ENCODE measurements around the gene ASB15. TPM values are rescaled to one million over a fixed set of nuclear protein-coding genes. Genes with fewer than 3 reads are reported as not detected.

The ASB15 gene
- total RNA-seq, 4 donors from 2014 or later = not detected

GRCh38 chr7:123641901-123642300, 40.3 kb downstream of the ASB15 start:
- TF ChIP-seq CTCF (IDR thresholded peaks at IDR 0.05) = no peak
- no peak for TF ChIP-seq POLR2A (IDR thresholded peaks at IDR 0.05)
- Histone ChIP-seq H3K27me3 (no peaks in the 10 kb centered on the region), H3K4me1 (peaks cover 0 to 18% (median 5%) of the 10 kb centered on the region in 3 donors), H3K36me3 (no peaks in the 10 kb centered on the region), H3K4me3 (no peak overlapping the region), H3K27ac (no peak overlapping the region), H3K9me3 (no peaks in the 10 kb centered on the region)
- intact Hi-C loops (cut with DNase I) = no loop called here
- no peak for DNase-seq
- WGBS, 2 donors = 73 to 84% methylated on average over 5 of the region's 5 CpGs

GRCh38 chr7:123643495-123644441, 42.1 kb downstream of the ASB15 start:
- Histone ChIP-seq H3K36me3 (no peaks in the 10 kb centered on the region), H3K27ac (no peak overlapping the region), H3K9me3 (no peaks in the 10 kb centered on the region), H3K4me1 (peaks cover 0 to 18% (median 5%) of the 10 kb centered on the region in 3 donors), H3K4me3 (peak overlapping the region in 1 of 4 donors; percentile 34), H3K27me3 (no peaks in the 10 kb centered on the region)
- WGBS, 2 donors = 10 to 17% methylated on average over 6 of the region's 6 CpGs
- TF ChIP-seq CTCF (IDR thresholded peaks at IDR 0.05) (no peak), POLR2A (IDR thresholded peaks at IDR 0.05) (no peak)
- no peak for DNase-seq
- intact Hi-C loops (cut with DNase I) = no loop called here

- 64 to 76% methylated on average over 3 of the region's 3 CpGs for WGBS, 2 donors
- H3K4me3 ChIP-seq = no peak overlapping the region
- DNase-seq = no peak
- H3K9me3 ChIP-seq = no peaks in the 10 kb centered on the region
- intact Hi-C loops (cut with DNase I) = no loop called here
- no peaks in the 10 kb centered on the region for H3K36me3 ChIP-seq
- H3K27me3 ChIP-seq = peaks cover 0 to 2% (median 0%) of the 10 kb centered on the region in 4 donors
- H3K27ac ChIP-seq = no peak overlapping the region
- H3K4me1 ChIP-seq = peaks cover 0 to 18% (median 5%) of the 10 kb centered on the region in 3 donors
- TF ChIP-seq CTCF (IDR thresholded peaks at IDR 0.05) (no peak), POLR2A (IDR thresholded peaks at IDR 0.05) (no peak)
Observed at GRCh38 chr7:123645516-123645915, 43.9 kb downstream of the ASB15 start.

- intact Hi-C loops (cut with DNase I) = no loop called here
- TF ChIP-seq CTCF (IDR thresholded peaks at IDR 0.05) (no peak), POLR2A (IDR thresholded peaks at IDR 0.05) (no peak)
- Histone ChIP-seq H3K27ac (no peak overlapping the region), H3K27me3 (peaks cover 0 to 7% (median 0%) of the 10 kb centered on the region in 4 donors), H3K4me3 (no peak overlapping the region), H3K4me1 (peaks cover 0 to 18% (median 5%) of the 10 kb centered on the region in 3 donors), H3K9me3 (no peaks in the 10 kb centered on the region), H3K36me3 (no peaks in the 10 kb centered on the region)
- no peak for DNase-seq
- WGBS, 2 donors = 79 to 80% methylated on average over 4 to 7 of the region's 7 CpGs
Observed at GRCh38 chr7:123647106-123647730, 45.6 kb downstream of the ASB15 start.

GRCh38 chr7:123649964-123650363, 48.3 kb downstream of the ASB15 start:
- intact Hi-C loops (cut with DNase I) = no loop called here
- H3K9me3 ChIP-seq = no peaks in the 10 kb centered on the region
- peaks cover 0 to 7% (median 0%) of the 10 kb centered on the region in 4 donors for H3K27me3 ChIP-seq
- H3K4me3 ChIP-seq = no peak overlapping the region
- H3K27ac ChIP-seq = no peak overlapping the region
- WGBS, 2 donors = 26 to 34% methylated on average over 2 of the region's 2 CpGs
- no peak for DNase-seq
- H3K36me3 ChIP-seq = no peaks in the 10 kb centered on the region
- H3K4me1 ChIP-seq = peaks cover 0 to 6% (median 0%) of the 10 kb centered on the region in 3 donors
- TF ChIP-seq POLR2A (IDR thresholded peaks at IDR 0.05) (no peak), CTCF (IDR thresholded peaks at IDR 0.05) (no peak)

All from esophagus squamous epithelium (tissue), 5 donors.